ENCODE data around the gene ZC3H18. TPM values are rescaled to one million over a fixed set of nuclear protein-coding genes. Genes with fewer than 3 reads are reported as not detected.

Gene ZC3H18
- total RNA-seq, 6 experiments from 2014 or later, result 37.9 to 49.3 (median 42.8) TPM

DNA sequence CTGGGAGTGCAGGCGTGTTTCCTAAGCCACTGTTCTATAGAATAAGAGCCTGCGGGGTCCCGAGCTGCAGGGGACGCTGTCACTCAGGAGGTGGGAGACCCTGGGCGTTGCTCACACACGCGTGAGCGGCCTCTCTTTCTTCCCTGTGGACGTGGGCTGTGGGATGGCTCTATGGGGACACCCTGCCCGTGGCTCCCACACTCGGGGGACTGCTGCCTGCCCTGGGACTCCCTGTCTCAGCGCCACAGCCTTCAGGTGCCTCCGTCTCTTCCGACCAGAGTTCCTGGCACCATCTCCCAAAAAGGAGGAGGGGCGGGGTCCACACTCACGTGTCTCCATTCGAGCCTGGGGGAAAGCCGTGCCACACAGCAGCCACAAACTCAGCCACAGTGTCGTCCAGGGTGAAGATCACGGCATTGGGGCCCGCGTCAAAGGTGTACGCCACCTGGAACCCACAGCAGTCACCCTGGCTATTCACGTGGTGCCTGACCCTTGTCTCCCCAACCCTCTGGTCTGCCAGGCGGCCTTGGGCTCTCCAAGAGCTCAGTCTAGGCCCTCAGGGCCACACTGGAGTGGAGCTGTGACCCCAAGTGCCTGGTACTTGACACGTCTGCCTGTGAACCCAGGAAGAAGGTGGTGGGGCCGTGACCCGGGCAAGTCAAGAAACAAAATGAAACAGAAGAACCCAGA, 84.3 kb downstream of the ZC3H18 start:
- H3K4me3 Mint-ChIP-seq, result no peak overlapping the region
- no peaks in the 10 kb centered on the region for H3K9me3 Mint-ChIP-seq
- no peaks in the 10 kb centered on the region for H3K36me3 Mint-ChIP-seq (ENCODE audit: low read depth)
- H3K4me1 Mint-ChIP-seq (ENCODE audit: low read depth), result no peaks in the 10 kb centered on the region
- no peaks in the 10 kb centered on the region for H3K27me3 Mint-ChIP-seq (ENCODE audit: insufficient read depth)
- TF ChIP-seq, protein P1, sequence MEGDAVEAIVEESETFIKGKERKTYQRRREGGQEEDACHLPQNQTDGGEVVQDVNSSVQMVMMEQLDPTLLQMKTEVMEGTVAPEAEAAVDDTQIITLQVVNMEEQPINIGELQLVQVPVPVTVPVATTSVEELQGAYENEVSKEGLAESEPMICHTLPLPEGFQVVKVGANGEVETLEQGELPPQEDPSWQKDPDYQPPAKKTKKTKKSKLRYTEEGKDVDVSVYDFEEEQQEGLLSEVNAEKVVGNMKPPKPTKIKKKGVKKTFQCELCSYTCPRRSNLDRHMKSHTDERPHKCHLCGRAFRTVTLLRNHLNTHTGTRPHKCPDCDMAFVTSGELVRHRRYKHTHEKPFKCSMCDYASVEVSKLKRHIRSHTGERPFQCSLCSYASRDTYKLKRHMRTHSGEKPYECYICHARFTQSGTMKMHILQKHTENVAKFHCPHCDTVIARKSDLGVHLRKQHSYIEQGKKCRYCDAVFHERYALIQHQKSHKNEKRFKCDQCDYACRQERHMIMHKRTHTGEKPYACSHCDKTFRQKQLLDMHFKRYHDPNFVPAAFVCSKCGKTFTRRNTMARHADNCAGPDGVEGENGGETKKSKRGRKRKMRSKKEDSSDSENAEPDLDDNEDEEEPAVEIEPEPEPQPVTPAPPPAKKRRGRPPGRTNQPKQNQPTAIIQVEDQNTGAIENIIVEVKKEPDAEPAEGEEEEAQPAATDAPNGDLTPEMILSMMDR (IDR thresholded peaks at IDR 0.05), result no peak
- no peak for DNase-seq
- no peak overlapping the region for H3K27ac Mint-ChIP-seq

DNA sequence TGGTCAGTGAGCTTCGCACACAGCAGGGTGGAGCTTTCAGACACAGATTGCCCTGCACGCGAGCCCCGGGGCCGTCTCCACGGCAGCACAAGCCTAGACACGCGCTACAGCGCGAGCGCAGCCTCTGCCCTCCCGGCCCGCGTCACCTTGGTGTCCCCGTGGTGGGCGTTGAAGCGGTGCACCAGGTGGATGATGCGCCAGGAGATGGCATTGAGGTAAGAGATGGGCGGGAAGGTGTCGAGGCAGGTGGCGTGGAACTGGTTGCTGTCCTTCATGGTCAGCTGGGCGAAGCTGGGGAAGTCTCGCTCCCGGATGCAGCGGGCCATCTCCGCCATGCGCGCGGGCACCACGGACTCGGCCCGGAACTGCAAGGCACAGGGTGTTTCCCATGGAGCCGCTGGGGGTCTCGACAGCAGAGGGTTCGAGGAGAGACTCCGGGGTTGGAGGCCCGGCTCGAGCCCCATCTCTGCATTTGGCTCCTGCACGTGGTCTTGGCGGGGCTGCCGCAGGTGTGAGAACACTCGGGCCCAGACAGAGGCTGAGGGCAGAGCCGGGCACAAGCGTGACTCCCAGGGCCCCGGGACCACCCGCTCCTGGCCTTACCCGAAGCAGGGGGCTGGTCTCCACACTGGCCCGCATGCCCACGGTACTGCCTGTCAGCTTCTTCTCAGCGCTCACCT, 85.0 kb downstream of the ZC3H18 start:
- H3K9me3 Mint-ChIP-seq, result no peaks in the 10 kb centered on the region
- H3K4me3 Mint-ChIP-seq, result no peak overlapping the region
- no peaks in the 10 kb centered on the region for H3K27me3 Mint-ChIP-seq (ENCODE audit: insufficient read depth)
- no peaks in the 10 kb centered on the region for H3K4me1 Mint-ChIP-seq (ENCODE audit: low read depth)
- TF ChIP-seq, protein P1 (IDR thresholded peaks at IDR 0.05), result no peak
- H3K36me3 Mint-ChIP-seq (ENCODE audit: low read depth), result no peaks in the 10 kb centered on the region
- no peak overlapping the region for H3K27ac Mint-ChIP-seq
- DNase-seq, result no peak

DNA sequence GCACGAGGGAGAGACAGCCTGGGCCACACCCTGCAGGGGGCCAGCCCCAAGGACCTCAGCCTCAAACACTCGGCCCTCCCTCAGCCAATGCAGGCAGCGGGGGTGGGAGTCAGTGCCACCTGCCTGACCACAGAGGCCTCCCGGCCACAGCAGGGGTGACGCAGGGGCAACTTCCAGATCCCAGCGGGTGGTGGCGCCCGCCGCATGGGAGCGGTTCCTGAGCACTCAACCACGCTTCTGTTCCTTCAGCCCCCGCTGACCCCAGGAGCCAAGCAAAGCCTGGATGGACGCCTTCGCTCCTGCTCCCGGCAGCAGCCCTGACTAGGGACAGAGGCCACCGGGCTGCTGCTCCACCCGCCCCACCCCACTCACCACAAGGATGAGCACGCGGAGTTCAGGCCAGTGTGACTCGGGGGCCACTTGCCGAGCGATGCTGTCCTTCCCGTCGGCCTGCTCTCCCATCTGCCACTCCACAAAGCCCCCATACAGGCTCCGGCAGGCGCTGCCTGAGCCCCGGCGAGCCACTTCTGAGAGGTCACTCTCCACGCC, 85.6 kb downstream of the ZC3H18 start:
- Mint-ChIP-seq H3K27me3 (ENCODE audit: insufficient read depth) (no peaks in the 10 kb centered on the region), H3K9me3 (no peaks in the 10 kb centered on the region), H3K36me3 (ENCODE audit: low read depth) (no peaks in the 10 kb centered on the region), H3K4me1 (ENCODE audit: low read depth) (no peaks in the 10 kb centered on the region), H3K27ac (no peak overlapping the region), H3K4me3 (no peak overlapping the region)
- TF ChIP-seq, protein P1 (IDR thresholded peaks at IDR 0.05), result no peak
- DNase-seq, result no peak

DNA sequence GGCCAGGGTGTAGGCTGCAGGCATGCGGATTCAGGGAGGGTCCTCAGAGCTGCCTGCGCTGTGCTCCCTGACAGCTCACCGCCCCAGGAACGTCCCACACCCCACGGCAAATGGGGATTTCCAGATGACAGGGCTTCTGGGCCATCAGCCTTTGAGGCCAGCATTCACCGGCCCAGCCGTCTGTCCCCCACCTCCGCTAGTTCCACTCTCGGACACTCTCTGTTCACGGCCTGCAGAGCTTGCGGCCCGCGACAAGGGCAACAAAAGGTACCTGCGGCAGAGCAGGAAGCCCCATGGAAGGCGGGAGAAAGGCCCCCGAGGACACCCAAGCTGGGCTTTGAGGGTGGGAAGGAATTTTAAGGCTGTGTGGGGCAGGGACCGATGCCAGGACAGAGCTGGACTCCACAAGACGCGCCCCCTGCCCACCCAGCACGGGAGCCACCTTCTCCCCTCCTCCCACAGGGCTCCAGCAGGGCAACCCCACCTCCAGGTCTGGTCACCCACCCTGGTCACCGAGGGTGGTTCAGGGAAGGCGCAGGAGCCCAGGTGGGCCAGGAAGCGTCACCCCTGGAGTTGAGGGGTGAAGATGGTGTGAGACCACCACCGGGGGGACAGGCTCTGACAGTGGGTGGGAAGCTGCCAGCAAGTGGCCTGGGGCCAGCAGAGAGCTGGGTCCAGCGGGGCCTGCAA, 86.2 kb downstream of the ZC3H18 start:
- TF ChIP-seq, protein P1 (IDR thresholded peaks at IDR 0.05), result no peak
- no peaks in the 10 kb centered on the region for H3K27me3 Mint-ChIP-seq (ENCODE audit: insufficient read depth)
- H3K27ac Mint-ChIP-seq, result no peak overlapping the region
- DNase-seq, result no peak
- H3K4me3 Mint-ChIP-seq, result no peak overlapping the region
- peaks cover 4% of the 10 kb centered on the region for H3K4me1 Mint-ChIP-seq (ENCODE audit: low read depth)
- H3K9me3 Mint-ChIP-seq, result no peaks in the 10 kb centered on the region
- H3K36me3 Mint-ChIP-seq (ENCODE audit: low read depth), result no peaks in the 10 kb centered on the region

DNA sequence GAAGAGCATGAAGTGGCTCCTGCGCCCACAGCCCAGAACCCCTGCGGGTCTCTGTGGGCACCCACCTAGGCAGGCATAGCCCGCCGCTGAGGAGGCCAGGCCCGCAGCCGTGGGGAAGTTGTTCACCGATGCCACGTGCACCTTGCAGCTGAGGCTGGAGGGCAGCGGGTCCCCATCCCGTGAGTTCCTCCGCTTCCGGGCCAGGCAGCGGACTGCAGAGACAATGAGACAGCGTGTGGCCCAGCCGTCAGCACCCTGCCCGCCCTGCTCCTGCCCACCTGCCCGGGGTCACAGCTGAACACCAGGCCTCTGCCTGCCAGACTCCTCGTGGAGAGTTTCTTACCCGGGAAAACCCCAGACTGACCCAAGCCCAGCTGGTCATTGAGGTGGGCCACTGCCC, 87.2 kb downstream of the ZC3H18 start:
- Mint-ChIP-seq H3K4me1 (ENCODE audit: low read depth) (peaks cover 12% of the 10 kb centered on the region), H3K4me3 (no peak overlapping the region), H3K27ac (no peak overlapping the region), H3K27me3 (ENCODE audit: insufficient read depth) (no peaks in the 10 kb centered on the region; the same call in 1 of the 2 replicates), H3K9me3 (no peaks in the 10 kb centered on the region), H3K36me3 (ENCODE audit: low read depth) (no peaks in the 10 kb centered on the region)
- TF ChIP-seq, protein P1 (IDR thresholded peaks at IDR 0.05), result no peak
- DNase-seq, result no peak
